HepG2 (cell line): Measurements from ENCODE around the gene RSPRY1. TPM values are rescaled to one million over a fixed set of nuclear protein-coding genes. Genes with fewer than 3 reads are reported as not detected.

ENCODE experiments used
- CBX2 ChIP-seq, 2 experiments: fragments of 200-600 bp in 1 of 2; sonication (generic); formaldehyde crosslinking in 1 of 2; IDR thresholded peaks; 2 replicates each; pipeline versions ENCODE4 v1.7.0 to v1.8.1; 2018 to 2022; ENCODE audit warnings: low read depth in 2 of 2, low read length in 1 of 2, mild to moderate bottlenecking in 1 of 2, missing genetic modification reagents in 1 of 2
- CBX5 ChIP-seq: sonication (generic); formaldehyde crosslinking; IDR thresholded peaks from 2 replicates; pipeline ENCODE4 v1.4.0; 2020; ENCODE audit warnings: missing genetic modification reagents, borderline replicate concordance
- FOXC1 ChIP-seq: sonication (generic); formaldehyde crosslinking; IDR thresholded peaks from 2 replicates; pipeline ENCODE4 v1.8.0; 2022; ENCODE audit warnings: mild to moderate bottlenecking, missing genetic modification reagents, borderline replicate concordance
- GATAD2A ChIP-seq: IDR thresholded peaks from 2 replicates; pipeline ENCODE4 v1.6.1; 2016
- HOXA9 ChIP-seq: sonication (generic); formaldehyde crosslinking; IDR thresholded peaks from 2 replicates; pipeline ENCODE4 v1.8.1; 2022; ENCODE audit warnings: missing genetic modification reagents, mild to moderate bottlenecking, moderate library complexity, borderline replicate concordance
- ISX ChIP-seq: sonication (generic); formaldehyde crosslinking; conservative IDR thresholded peaks from 2 replicates; pipeline ENCODE4 v1.5.0; 2020; ENCODE audit warnings: missing genetic modification reagents
- KLF12 ChIP-seq: sonication (generic); formaldehyde crosslinking; IDR thresholded peaks from 2 replicates; pipeline ENCODE4 v1.4.0; 2020; ENCODE audit warnings: missing genetic modification reagents, borderline replicate concordance
- KLF13 ChIP-seq: sonication (generic); formaldehyde crosslinking; IDR thresholded peaks from 2 replicates; pipeline ENCODE4 v1.4.0; 2020; ENCODE audit warnings: mild to moderate bottlenecking, missing genetic modification reagents
- MAFG ChIP-seq: sonication (generic); formaldehyde crosslinking; IDR thresholded peaks from 2 replicates; pipeline ENCODE4 v1.5.1; 2020; ENCODE audit warnings: mild to moderate bottlenecking, missing genetic modification reagents
- MIER3 ChIP-seq: IDR thresholded peaks from 2 replicates; pipeline ENCODE4 v1.6.1; 2016; ENCODE audit warnings: missing compliant biosample characterization, borderline replicate concordance
- MXD1 ChIP-seq: sonication (generic); formaldehyde crosslinking; IDR thresholded peaks from 2 replicates; pipeline ENCODE4 v1.4.0; 2020; ENCODE audit warnings: mild to moderate bottlenecking, missing genetic modification reagents
- NFYC ChIP-seq: IDR thresholded peaks from 2 replicates; pipeline ENCODE4 v1.6.1; 2016; ENCODE audit warnings: missing genetic modification reagents, missing compliant biosample characterization
- NR2C2 ChIP-seq: sonication (generic); formaldehyde crosslinking; IDR thresholded peaks from 2 replicates; pipeline ENCODE4 v1.4.0; 2020; ENCODE audit warnings: missing genetic modification reagents, mild to moderate bottlenecking, moderate library complexity, borderline replicate concordance
- RAD21 ChIP-seq: fragments of 450-650 bp; formaldehyde crosslinking; IDR thresholded peaks from 2 replicates; pipeline ENCODE4 v1.5.0; 2020; ENCODE audit warnings: mild to moderate bottlenecking
- SRY ChIP-seq: sonication (generic); formaldehyde crosslinking; IDR thresholded peaks from 2 replicates; pipeline ENCODE4 v1.8.0; 2022; ENCODE audit warnings: mild to moderate bottlenecking, missing genetic modification reagents
- XRCC5 ChIP-seq: fragments of 200-400 bp; formaldehyde crosslinking; optimal IDR thresholded peaks from 2 replicates; pipeline ENCODE3; 2017; ENCODE audit warnings: mild to moderate bottlenecking, low read length
- ZNF431 ChIP-seq: sonication (generic); formaldehyde crosslinking; IDR thresholded peaks from 2 replicates; pipeline ENCODE4 v1.9.0; 2022; ENCODE audit warnings: missing genetic modification reagents, low read depth, mild to moderate bottlenecking, borderline replicate concordance
- ZNF468 ChIP-seq: sonication (generic); formaldehyde crosslinking; IDR thresholded peaks from 2 replicates; pipeline ENCODE4 v1.8.0; 2022; ENCODE audit warnings: mild to moderate bottlenecking, moderate library complexity, missing genetic modification reagents
- ZNF513 ChIP-seq: sonication (generic); formaldehyde crosslinking; conservative IDR thresholded peaks from 2 replicates; pipeline ENCODE4 v1.5.0; 2020; ENCODE audit warnings: missing genetic modification reagents
- polyA plus RNA-seq, 8 experiments: library from polyadenylated mRNA; depleted of rRNA in 3 of 8; stranded (reverse) in 7 of 8; unstranded in 1 of 8; fragments of >200 nt; fragmentation: Illumina TruSeq in 4 of 8; extraction: Trizol in 4 of 8; gene quantifications; 2 replicates each; pipeline versions ENCODE4 v1.2.1 to v1.2.3, GENCODE V29; 2011 to 2016; ENCODE audit warnings: low read depth in 4 of 8, missing spikeins in 1 of 8, mixed read lengths in 1 of 8; ENCODE audit not compliant: insufficient read depth in 1 of 8
- total RNA-seq, 5 experiments: library from RNA; depleted of rRNA; stranded (reverse); fragments of >200 nt; fragmentation: Illumina TruSeq; extraction: Trizol; gene quantifications; 2 replicates each; pipeline ENCODE4 v1.2.3, GENCODE V29; 2016; ENCODE audit warnings: low read depth in 1 of 5
- TF ChIP-seq, protein P1 (sequence below): sonication (generic); formaldehyde crosslinking; IDR thresholded peaks from 2 replicates; pipeline ENCODE4 v1.8.0; 2022; ENCODE audit warnings: mild to moderate bottlenecking, missing genetic modification reagents, borderline replicate concordance
- TF ChIP-seq, protein P2 (sequence below): IDR thresholded peaks from 2 replicates; pipeline ENCODE4 v1.6.1; 2018; ENCODE audit warnings: missing genetic modification reagents, mild to moderate bottlenecking, missing compliant biosample characterization

Gene RSPRY1
- total and polyA plus RNA-seq, 2 of the 13 experiments (the other 11 are each of a cell fraction or from before 2014, with no cell fraction given), result 53.4 to 61.0 TPM

GRCh38 chr16:57244767-57245471 is 58.8 kb downstream of the RSPRY1 start, which contains the start of gene ARL2BP (continued):
- TF ChIP-seq CBX2 (IDR thresholded peaks at IDR 0.05; ENCODE audit: low read depth, low read length) (no peak), CBX2 (CRISPR knock-in tag; IDR thresholded peaks at IDR 0.05; ENCODE audit: low read depth) (no peak), KLF12 (CRISPR knock-in tag) (peak; percentile 97; the same call in 1 of the 2 replicates), MXD1 (CRISPR knock-in tag) (peak; percentile 96), HOXA9 (CRISPR knock-in tag) (no peak), ZNF513 (0 out of 2 replicates have a peak, but pooled peaks have one; percentile 63), ISX (CRISPR knock-in tag) (peak; percentile 65; the same call in 1 of the 2 replicates), CBX5 (CRISPR knock-in tag) (no peak), NR2C2 (peak; percentile 73; the same call in 1 of the 2 replicates), SRY (CRISPR knock-in tag) (peak; percentile 74), FOXC1 (CRISPR knock-in tag) (no peak; the same call in 1 of the 2 replicates), GATAD2A (CRISPR knock-in tag) (0 out of 2 replicates have a peak, but pooled peaks have one; percentile 26), KLF13 (CRISPR knock-in tag) (0 out of 2 replicates have a peak, but pooled peaks have one; percentile 75), NFYC (CRISPR knock-in tag) (peak; percentile 85), ZNF468 (CRISPR knock-in tag) (peak; percentile 79; the same call in 1 of the 2 replicates), MAFG (CRISPR knock-in tag) (no peak), XRCC5 (peak; percentile 97), ZNF431 (CRISPR knock-in tag) (peak; percentile 95), MIER3 (CRISPR knock-in tag) (peak; percentile 45; the same call in 1 of the 2 replicates), RAD21 (CRISPR knock-in tag) (peak; percentile 79)
- TF ChIP-seq, protein P1, sequence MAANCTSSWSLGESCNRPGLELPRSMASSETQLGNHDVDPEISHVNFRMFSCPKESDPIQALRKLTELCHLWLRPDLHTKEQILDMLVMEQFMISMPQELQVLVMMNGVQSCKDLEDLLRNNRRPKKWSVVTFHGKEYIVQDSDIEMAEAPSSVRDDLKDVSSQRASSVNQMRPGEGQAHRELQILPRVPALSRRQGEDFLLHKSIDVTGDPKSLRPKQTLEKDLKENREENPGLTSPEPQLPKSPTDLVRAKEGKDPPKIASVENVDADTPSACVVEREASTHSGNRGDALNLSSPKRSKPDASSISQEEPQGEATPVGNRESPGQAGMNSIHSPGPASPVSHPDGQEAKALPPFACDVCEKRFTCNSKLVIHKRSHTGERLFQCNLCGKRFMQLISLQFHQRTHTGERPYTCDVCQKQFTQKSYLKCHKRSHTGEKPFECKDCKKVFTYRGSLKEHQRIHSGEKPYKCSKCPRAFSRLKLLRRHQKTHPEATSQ (CRISPR knock-in tag), result peak; percentile 61; the same call in 1 of the 2 replicates
- TF ChIP-seq, protein P2, sequence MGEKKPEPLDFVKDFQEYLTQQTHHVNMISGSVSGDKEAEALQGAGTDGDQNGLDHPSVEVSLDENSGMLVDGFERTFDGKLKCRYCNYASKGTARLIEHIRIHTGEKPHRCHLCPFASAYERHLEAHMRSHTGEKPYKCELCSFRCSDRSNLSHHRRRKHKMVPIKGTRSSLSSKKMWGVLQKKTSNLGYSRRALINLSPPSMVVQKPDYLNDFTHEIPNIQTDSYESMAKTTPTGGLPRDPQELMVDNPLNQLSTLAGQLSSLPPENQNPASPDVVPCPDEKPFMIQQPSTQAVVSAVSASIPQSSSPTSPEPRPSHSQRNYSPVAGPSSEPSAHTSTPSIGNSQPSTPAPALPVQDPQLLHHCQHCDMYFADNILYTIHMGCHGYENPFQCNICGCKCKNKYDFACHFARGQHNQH, result peak; percentile 62; the same call in 1 of the 2 replicates
